Measurements from ENCODE around the gene VAPA. TPM values are rescaled to one million over a fixed set of nuclear protein-coding genes. Genes with fewer than 3 reads are reported as not detected.

Gene VAPA
- total and polyA plus RNA-seq, 2 donors (not counting 1 experiment from before 2014, with no cell fraction given): 47.7 to 109 TPM

- POLR2A ChIA-PET: no interaction called here
- DNase-seq: no peak
- no peak overlapping the region for H3K27ac ChIP-seq (ENCODE audit: low read length in 2 of 2)
- no peak overlapping the region for H3K4me3 Mint-ChIP-seq
- no peak overlapping the region for H3K4me2 ChIP-seq (replicated peaks; ENCODE audit: low read depth, low read length, poor library complexity, severe bottlenecking)
- no peaks in the 10 kb centered on the region for H4K20me1 ChIP-seq (ENCODE audit: control insufficient read depth, insufficient read depth, low read length, poor library complexity, severe bottlenecking)
- no peaks in the 10 kb centered on the region for H3K9me3 Mint-ChIP-seq (ENCODE audit: insufficient read depth)
- CTCF ChIA-PET: no interaction called here
- H3K4me3 ChIP-seq (ENCODE audit: control extremely low read depth in 1 of 5, extremely low read depth in 1 of 5, insufficient read depth in 1 of 5, low read depth in 2 of 5, low read length in 4 of 5): no peak overlapping the region
- H3K9me3 ChIP-seq (ENCODE audit: control extremely low read depth in 1 of 3, control insufficient read depth in 2 of 3, insufficient read depth in 1 of 3, low read length in 2 of 3): peaks cover 0 to 5% (median 4%) of the 10 kb centered on the region in 3 donors
- intact Hi-C loops (cut with micrococcal nuclease): no loop called here
- ATAC-seq (ENCODE audit: low read depth): no peak
- H3K36me3 ChIP-seq (replicated peaks in 1 of 2; ENCODE audit: control extremely low read depth in 1 of 2, control insufficient read depth in 1 of 2, extremely low read depth in 1 of 2, insufficient read depth in 2 of 2, low read length in 1 of 2): no peaks in the 10 kb centered on the region
- TF ChIP-seq EZH2 (IDR thresholded peaks at IDR 0.05; ENCODE audit: borderline replicate concordance, insufficient read depth, low read depth, low read length, poor library complexity, severe bottlenecking): no peak
- TF ChIP-seq CTCF (IDR thresholded peaks at IDR 0.05): no peak
- peaks cover 20% of the 10 kb centered on the region for H3K27me3 Mint-ChIP-seq
- H3K9ac ChIP-seq (ENCODE audit: low read length): no peak overlapping the region
- H3K4me1 Mint-ChIP-seq: peaks cover 1% of the 10 kb centered on the region
- H3K27ac Mint-ChIP-seq: no peak overlapping the region
- H3K4me1 ChIP-seq (ENCODE audit: control insufficient read depth in 2 of 2, insufficient read depth in 2 of 2, low read length in 2 of 2): no peaks in the 10 kb centered on the region
- H3K27me3 ChIP-seq (replicated peaks in 1 of 4; ENCODE audit: control extremely low read depth in 1 of 4, control insufficient read depth in 3 of 4, insufficient read depth in 4 of 4, low read length in 3 of 4): peaks cover 0 to 4% (median 0%) of the 10 kb centered on the region in 4 experiments
- no peaks in the 10 kb centered on the region for H3K79me2 ChIP-seq (ENCODE audit: control insufficient read depth, insufficient read depth, low read length)
- WGBS (ENCODE audit: insufficient coverage): 96% methylated on average over 3 of the region's 6 CpGs
- no peak overlapping the region for H2AFZ ChIP-seq (ENCODE audit: insufficient read depth, low read depth, low read length, poor library complexity, severe bottlenecking)
Measured at GRCh38 chr18:9871244-9871746, 42.5 kb upstream of the VAPA start.

GRCh38 chr18:9872823-9873222, 41.0 kb upstream of the VAPA start:
- Histone ChIP-seq H3K9ac (ENCODE audit: low read length) (no peak overlapping the region), H3K4me2 (replicated peaks; ENCODE audit: low read depth, low read length, poor library complexity, severe bottlenecking) (no peak overlapping the region), H4K20me1 (ENCODE audit: control insufficient read depth, insufficient read depth, low read length, poor library complexity, severe bottlenecking) (no peaks in the 10 kb centered on the region), H3K27ac (ENCODE audit: low read length in 2 of 2) (no peak overlapping the region), H3K4me1 (ENCODE audit: control insufficient read depth in 2 of 2, insufficient read depth in 2 of 2, low read length in 2 of 2) (no peaks in the 10 kb centered on the region), H3K4me3 (ENCODE audit: control extremely low read depth in 1 of 5, extremely low read depth in 1 of 5, insufficient read depth in 1 of 5, low read depth in 2 of 5, low read length in 4 of 5) (no peak overlapping the region), H3K36me3 (replicated peaks in 1 of 2; ENCODE audit: control extremely low read depth in 1 of 2, control insufficient read depth in 1 of 2, extremely low read depth in 1 of 2, insufficient read depth in 2 of 2, low read length in 1 of 2) (no peaks in the 10 kb centered on the region), H3K9me3 (ENCODE audit: control extremely low read depth in 1 of 3, control insufficient read depth in 2 of 3, insufficient read depth in 1 of 3, low read length in 2 of 3) (no peaks in the 10 kb centered on the region), H3K79me2 (ENCODE audit: control insufficient read depth, insufficient read depth, low read length) (no peaks in the 10 kb centered on the region), H2AFZ (ENCODE audit: insufficient read depth, low read depth, low read length, poor library complexity, severe bottlenecking) (no peak overlapping the region), H3K27me3 (replicated peaks in 1 of 4; ENCODE audit: control extremely low read depth in 1 of 4, control insufficient read depth in 3 of 4, insufficient read depth in 4 of 4, low read length in 3 of 4) (peaks cover 0 to 4% (median 0%) of the 10 kb centered on the region in 4 experiments)
- intact Hi-C loops (cut with micrococcal nuclease): no loop called here
- ChIA-PET POLR2A (no interaction called here), CTCF (no interaction called here)
- no peak for ATAC-seq (ENCODE audit: low read depth)
- H3K27ac Mint-ChIP-seq: no peak overlapping the region
- H3K4me3 Mint-ChIP-seq: no peak overlapping the region
- peaks cover 22% of the 10 kb centered on the region for H3K27me3 Mint-ChIP-seq
- no peak for DNase-seq
- H3K9me3 Mint-ChIP-seq (ENCODE audit: insufficient read depth): no peaks in the 10 kb centered on the region
- TF ChIP-seq EZH2 (IDR thresholded peaks at IDR 0.05; ENCODE audit: borderline replicate concordance, insufficient read depth, low read depth, low read length, poor library complexity, severe bottlenecking) (no peak), CTCF (IDR thresholded peaks at IDR 0.05) (no peak)
- H3K4me1 Mint-ChIP-seq: peaks cover 1% of the 10 kb centered on the region

Data from B cell (primary cell).